ENCODE measurements around the gene RERE. TPM values are rescaled to one million over a fixed set of nuclear protein-coding genes. Genes with fewer than 3 reads are reported as not detected.

Gene RERE
- total and polyA plus RNA-seq, 2 experiments from 2014 or later = 39.8 to 62.8 TPM

GRCh38 chr1:8690253-8690525, 127.3 kb downstream of the RERE start:
- Histone ChIP-seq H3K27ac (no peak overlapping the region), H3K27me3 (no peaks in the 10 kb centered on the region), H2AFZ (no peak overlapping the region), H3K79me2 (peaks cover 100% of the 10 kb centered on the region), H3K9me3 (ENCODE audit: low read depth) (no peaks in the 10 kb centered on the region), H3K4me1 (ENCODE audit: insufficient read depth) (peaks cover 9% of the 10 kb centered on the region), H3K4me3 (no peak overlapping the region), H3K36me3 (replicated peaks; ENCODE audit: insufficient read depth, low read depth) (no peaks in the 10 kb centered on the region), H4K20me1 (ENCODE audit: insufficient read depth, poor library complexity, severe bottlenecking) (peaks cover 42% of the 10 kb centered on the region), H3K4me2 (no peak overlapping the region), H3K9me2 (replicated peaks; ENCODE audit: insufficient read depth) (no peaks in the 10 kb centered on the region)
- TF ChIP-seq EZH2 (IDR thresholded peaks at IDR 0.05; ENCODE audit: borderline replicate concordance) = no peak
- TF ChIP-seq CTCF (IDR thresholded peaks at IDR 0.05; ENCODE audit: poor library complexity) = no peak
- TF ChIP-seq EZH2phosphoT487 (IDR thresholded peaks at IDR 0.05; ENCODE audit: low read depth, severe bottlenecking, unreplicated experiment) = no peak
- DNase-seq (ENCODE audit: low spot score) = no peak
- WGBS (ENCODE audit: low lambda C conversion rate, missing lambda C conversion rate) = 83% methylated on average over 4 of the region's 4 CpGs

DNA sequence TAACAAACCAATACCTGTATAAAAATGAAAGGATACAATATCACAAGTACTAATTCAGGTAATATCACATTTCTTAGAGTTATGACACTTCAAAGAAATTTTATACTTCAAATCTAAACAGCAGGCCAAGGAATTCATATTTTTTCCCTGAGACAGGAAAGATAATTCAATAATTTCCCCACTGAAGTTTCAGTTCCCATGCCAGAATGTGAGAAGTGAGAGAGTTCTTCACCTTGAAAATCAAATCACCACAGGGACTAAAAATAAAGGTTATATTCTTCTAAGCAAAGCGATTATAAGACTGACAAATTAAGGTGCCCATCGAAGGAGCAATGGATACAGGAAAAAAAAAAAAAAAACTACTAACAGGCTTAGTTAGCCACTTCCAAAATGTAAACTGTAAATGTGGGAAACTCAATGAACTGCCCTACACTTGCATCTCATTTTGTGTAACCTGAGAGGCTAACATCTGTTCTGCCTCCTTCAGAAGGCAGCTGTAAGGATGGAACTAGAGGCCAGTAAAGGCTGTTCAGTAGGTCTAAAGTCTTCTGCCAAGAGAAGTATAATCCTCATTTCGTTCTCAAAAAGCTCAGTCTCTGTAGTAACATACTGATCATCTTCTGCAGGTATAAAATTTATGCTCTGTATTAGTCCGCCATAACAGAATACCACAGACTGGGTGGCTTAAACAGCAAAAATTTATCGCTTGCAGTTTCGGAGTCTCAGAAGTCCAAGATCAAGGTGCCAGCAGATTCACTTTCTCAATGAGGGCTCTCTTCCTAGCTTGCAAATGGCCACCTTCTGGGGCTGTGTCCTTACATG, 127.8 kb downstream of the RERE start:
- Histone ChIP-seq H2AFZ (no peak overlapping the region), H3K79me2 (peaks cover 100% of the 10 kb centered on the region), H3K27ac (no peak overlapping the region), H3K4me2 (no peak overlapping the region), H3K4me3 (no peak overlapping the region), H3K4me1 (ENCODE audit: insufficient read depth) (peaks cover 9% of the 10 kb centered on the region), H3K9me3 (ENCODE audit: low read depth) (no peaks in the 10 kb centered on the region), H4K20me1 (ENCODE audit: insufficient read depth, poor library complexity, severe bottlenecking) (peaks cover 42% of the 10 kb centered on the region), H3K36me3 (replicated peaks; ENCODE audit: insufficient read depth, low read depth) (no peaks in the 10 kb centered on the region), H3K9me2 (replicated peaks; ENCODE audit: insufficient read depth) (no peaks in the 10 kb centered on the region), H3K27me3 (no peaks in the 10 kb centered on the region)
- WGBS (ENCODE audit: low lambda C conversion rate, missing lambda C conversion rate) = 89% methylated on average over 6 of the region's 6 CpGs
- DNase-seq (ENCODE audit: low spot score) = no peak
- TF ChIP-seq EZH2 (IDR thresholded peaks at IDR 0.05; ENCODE audit: borderline replicate concordance) (no peak), CTCF (IDR thresholded peaks at IDR 0.05; ENCODE audit: poor library complexity) (no peak), EZH2phosphoT487 (IDR thresholded peaks at IDR 0.05; ENCODE audit: low read depth, severe bottlenecking, unreplicated experiment) (no peak)

GRCh38 chr1:8687538-8687937, 129.9 kb downstream of the RERE start:
- Histone ChIP-seq H3K4me1 (ENCODE audit: insufficient read depth) (peaks cover 9% of the 10 kb centered on the region), H3K27ac (no peak overlapping the region), H3K79me2 (peaks cover 100% of the 10 kb centered on the region), H3K9me2 (replicated peaks; ENCODE audit: insufficient read depth) (no peaks in the 10 kb centered on the region), H2AFZ (no peak overlapping the region), H3K27me3 (no peaks in the 10 kb centered on the region), H3K9me3 (ENCODE audit: low read depth) (no peaks in the 10 kb centered on the region), H3K4me2 (peak overlapping the region; percentile 53), H4K20me1 (ENCODE audit: insufficient read depth, poor library complexity, severe bottlenecking) (peaks cover 24% of the 10 kb centered on the region), H3K4me3 (no peak overlapping the region), H3K36me3 (replicated peaks; ENCODE audit: insufficient read depth, low read depth) (no peaks in the 10 kb centered on the region)
- 88% methylated on average over 2 of the region's 2 CpGs for WGBS (ENCODE audit: low lambda C conversion rate, missing lambda C conversion rate)
- no peak for DNase-seq (ENCODE audit: low spot score)
- no peak for TF ChIP-seq EZH2 (IDR thresholded peaks at IDR 0.05; ENCODE audit: borderline replicate concordance)
- TF ChIP-seq CTCF (IDR thresholded peaks at IDR 0.05; ENCODE audit: poor library complexity) = no peak
- no peak for TF ChIP-seq EZH2phosphoT487 (IDR thresholded peaks at IDR 0.05; ENCODE audit: low read depth, severe bottlenecking, unreplicated experiment)

Data from hepatocyte (in vitro differentiated cells).